ACHN (cell line): ENCODE results near the gene ZBED4.

Experiments used
- DNase-seq: peaks from one replicate; pipeline ENCODE4 v3.0.0-alpha.2; 2015
- in situ Hi-C: cut with HindIII; loops from 2 replicates; pipeline ENCODE4 v1.10.0; 2017; ENCODE audit warnings: low sequenced_read_pairs, low pct_ligation_motif_present, low pct_unique_long_range_greater_than_20kb

Gene ZBED4

DNA sequence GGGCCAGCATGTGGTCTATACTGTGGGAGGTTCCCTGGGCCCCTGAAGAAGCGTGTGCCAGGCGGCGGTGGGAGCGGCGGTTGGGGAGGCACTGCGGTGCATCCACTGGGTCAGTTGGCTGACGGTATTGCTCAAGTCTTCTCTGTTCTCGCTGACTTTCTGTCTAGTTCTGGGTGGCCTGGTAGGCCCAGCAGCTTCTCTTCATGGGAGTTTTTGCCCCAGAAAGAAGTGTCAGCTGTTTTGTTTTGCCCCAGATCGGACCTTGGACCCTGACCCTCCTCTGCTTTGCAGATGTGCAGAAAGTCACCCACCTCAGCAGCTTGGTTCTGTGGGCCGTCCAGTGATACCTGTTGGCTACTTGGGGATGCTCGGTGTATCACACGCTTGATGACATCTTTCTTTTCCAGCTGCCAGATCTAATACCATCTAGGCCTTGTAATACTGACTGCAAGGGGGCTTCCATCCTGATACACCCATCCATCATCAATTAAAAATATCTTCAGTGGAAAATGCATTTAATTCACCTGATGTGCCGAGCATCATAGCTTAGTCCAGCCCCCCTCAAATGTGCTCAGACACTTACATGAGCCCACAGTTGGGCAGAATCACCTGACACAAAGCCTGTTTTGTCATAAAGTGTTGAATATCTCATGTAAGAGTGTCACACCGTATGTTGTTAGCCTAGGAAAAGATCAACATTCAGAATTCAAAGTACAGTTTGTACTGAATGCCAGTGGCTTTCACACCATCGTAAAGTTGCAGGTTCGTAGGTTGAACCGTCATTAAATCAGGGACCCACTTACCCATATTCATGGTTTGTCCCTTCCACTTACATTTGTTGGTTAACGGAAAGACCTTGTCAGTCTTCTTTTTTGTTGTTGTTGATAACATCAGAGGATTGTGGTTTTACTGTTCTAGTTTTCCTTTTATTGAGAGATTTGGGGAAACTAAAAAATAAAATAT, 13.9 kb downstream of the ZBED4 start:
- DNase-seq = no peak
- in situ Hi-C loops = no loop called here

DNA sequence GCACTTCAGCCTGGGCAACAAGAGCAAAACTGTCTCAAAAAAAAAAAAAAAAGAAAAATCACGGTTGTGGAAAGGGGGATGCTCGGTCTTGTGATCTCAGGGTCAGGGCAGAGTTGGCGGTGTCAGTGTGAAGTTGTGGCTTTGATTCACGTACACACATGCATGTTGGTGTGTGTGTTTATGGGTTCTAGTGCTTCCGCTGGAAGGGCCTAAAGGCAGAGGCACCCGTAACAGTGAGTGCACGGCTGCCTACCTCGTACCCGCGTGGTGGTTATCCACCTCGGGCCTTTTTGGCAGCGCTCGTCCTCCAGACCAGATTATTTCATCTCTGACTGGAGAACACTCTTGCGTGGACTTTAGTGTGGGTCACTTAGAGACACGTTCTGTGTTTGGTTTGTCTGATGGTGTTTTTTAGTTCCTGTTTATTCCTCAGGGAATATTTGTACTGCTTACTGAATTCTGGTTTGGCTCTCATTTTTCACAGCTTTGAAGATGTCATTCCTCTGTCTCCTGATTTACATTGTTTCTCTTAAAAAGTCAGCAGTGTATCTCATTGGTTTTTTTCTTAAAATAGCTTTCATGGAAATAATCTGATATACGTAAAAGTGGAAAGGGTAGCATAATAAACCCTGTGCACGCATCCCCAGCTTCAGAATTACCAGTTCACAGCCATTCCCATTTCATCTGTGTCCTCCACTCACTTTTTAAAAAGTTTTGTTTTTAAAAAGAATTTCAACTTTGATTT, 15.6 kb downstream of the ZBED4 start:
- no peak for DNase-seq
- in situ Hi-C loops = no loop called here

DNA sequence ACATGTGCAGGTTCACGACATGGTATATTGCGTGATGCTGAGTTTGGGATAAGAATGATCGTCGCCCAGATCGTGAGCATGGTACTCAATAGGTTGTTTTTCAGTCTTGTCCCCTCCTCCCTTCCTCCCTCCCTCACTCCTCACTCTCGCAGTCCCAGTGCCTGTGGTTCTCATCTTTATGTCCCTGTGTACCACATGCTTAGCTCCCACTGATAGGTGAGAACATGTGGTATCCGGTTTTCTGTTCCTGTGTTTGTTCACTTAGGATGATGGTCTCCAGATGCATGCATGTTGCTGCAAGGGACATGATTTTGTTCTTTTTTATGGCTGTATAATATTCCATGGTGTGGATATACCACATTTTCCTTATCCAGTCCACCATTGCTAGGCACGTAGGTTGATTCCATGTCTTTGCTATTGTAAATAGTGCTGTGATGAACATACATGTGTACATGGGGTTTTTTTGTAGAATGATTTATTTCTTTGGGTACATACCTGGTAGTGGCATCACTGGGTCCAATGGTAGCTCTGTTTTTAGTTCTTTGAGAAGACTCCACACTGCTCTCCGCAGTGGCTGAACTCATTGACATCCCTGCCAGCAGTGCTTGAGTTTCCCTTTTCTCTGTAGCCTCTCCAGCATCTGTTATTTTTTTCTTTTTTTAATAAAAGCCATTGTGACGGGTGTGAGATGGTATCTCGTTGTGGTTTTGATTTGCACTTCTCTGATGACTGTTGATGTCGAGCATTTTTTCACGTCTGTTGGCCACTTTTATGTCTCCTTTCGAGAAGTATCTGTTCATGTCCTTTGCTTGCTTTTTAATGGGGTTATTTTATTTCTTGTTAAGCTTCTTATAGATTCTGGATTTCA, 16.4 kb downstream of the ZBED4 start:
- no peak for DNase-seq
- in situ Hi-C loops = no loop called here

GRCh38 chr22:49871482-49871881, 17.8 kb downstream of the ZBED4 start:
- in situ Hi-C loops = no loop called here
- DNase-seq = no peak

DNA sequence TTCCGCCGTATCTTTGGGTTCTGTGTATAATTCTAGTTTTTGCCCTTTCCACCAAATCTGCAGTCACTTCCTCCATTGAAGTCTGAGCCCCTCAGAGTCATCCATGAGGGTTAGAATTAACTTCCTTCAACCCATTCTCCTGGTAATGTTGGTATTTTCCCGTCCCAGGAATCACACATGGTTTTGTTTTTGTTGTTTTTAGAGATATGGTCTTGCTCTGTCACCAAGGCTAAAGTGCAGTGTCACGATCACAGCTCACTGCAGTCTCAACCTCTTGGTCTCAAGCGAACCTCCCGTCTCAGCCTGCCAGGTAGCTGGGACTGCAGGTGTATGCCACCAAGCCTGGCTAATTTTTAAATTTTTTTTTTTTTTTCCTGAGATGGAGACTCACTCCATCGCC, 18.7 kb downstream of the ZBED4 start:
- in situ Hi-C loops = no loop called here
- DNase-seq = no peak

DNA sequence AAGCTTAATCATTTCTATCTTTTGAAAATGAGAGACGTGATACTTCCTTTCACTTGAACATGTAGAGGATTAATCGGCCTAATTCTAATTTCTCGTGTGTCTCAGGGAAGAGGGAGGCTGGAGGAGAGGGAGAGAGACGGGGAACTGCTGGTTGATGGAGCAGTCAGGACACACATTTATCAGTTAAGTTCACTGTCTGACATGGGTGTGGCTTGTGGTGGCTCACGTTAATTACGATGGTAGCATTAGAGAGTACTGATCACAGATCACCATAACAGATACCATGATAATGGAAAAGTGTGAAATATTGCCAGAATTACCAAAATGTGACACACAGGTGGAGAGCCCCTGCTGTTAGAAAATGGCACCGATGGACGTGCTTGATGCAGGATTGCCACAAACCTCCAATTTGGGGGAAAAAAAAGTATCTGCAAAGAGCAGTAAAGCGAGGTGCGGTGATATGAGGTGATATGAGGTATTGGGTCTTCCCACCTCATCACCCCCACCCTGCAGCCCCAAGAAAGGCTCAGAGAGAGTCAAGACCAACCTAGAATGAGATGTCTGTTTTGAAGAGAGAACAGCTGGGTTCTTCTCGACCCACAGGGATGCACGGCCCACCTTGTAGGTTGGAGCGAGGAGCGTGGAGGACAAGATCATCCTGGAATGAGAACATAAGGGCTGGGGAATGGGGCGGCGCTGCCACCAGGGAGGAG, 19.7 kb downstream of the ZBED4 start:
- in situ Hi-C loops = no loop called here

GRCh38 chr22:49877642-49878041, 24.0 kb downstream of the ZBED4 start:
- in situ Hi-C loops = no loop called here
- DNase-seq = no peak

More for the DNA sequence above, 19.7 kb downstream of the ZBED4 start:
- DNase-seq = no peak

- in situ Hi-C loops = no loop called here
Measured at GRCh38 chr22:49878206-49878605, 24.6 kb downstream of the ZBED4 start.

GRCh38 chr22:49879871-49880270, 26.2 kb downstream of the ZBED4 start:
- in situ Hi-C loops = no loop called here
- DNase-seq = no peak

More at GRCh38 chr22:49878206-49878605, 24.6 kb downstream of the ZBED4 start:
- DNase-seq = no peak

DNA sequence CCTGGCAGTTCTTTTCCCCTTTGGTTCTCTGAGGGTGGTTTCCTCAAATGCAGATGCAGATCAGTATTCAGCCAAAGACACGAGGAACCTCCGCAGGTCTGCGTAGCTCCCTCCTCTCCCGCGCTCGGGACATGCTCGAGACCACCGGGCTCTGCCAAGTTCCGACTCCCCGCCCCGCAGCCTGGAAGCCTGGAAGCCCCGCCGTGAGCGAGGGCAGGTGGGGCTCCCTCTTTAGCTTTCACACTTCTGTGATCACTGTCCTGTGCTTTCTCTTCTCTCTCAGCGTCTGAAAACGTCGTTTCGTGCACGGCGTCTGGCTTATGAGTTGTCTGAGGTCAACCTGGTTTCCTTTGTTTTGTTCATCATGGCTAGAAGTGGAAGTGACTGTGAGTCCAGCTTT, 26.6 kb downstream of the ZBED4 start:
- in situ Hi-C loops = no loop called here

DNA sequence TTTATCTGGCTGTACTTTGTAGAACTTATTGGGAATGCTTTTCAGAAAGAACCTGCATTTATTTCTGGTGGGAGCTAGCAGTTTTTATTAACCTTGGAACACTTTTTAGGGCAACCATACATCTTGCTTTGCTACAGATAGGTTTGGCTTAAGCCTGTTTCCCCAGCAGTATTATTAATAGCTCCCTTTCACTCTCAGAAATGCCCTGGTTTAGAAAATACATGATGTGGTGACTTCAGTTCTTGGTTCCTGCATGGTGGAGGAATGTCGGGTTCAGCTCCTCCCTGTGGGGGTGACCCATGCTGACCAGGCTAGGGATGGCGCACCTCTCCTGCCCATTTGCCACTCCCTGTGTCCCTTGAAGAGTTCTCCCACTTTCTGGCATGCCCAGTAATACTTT, 28.2 kb downstream of the ZBED4 start:
- no peak for DNase-seq
- in situ Hi-C loops = no loop called here

More for the DNA sequence above, 26.6 kb downstream of the ZBED4 start:
- no peak for DNase-seq

DNA sequence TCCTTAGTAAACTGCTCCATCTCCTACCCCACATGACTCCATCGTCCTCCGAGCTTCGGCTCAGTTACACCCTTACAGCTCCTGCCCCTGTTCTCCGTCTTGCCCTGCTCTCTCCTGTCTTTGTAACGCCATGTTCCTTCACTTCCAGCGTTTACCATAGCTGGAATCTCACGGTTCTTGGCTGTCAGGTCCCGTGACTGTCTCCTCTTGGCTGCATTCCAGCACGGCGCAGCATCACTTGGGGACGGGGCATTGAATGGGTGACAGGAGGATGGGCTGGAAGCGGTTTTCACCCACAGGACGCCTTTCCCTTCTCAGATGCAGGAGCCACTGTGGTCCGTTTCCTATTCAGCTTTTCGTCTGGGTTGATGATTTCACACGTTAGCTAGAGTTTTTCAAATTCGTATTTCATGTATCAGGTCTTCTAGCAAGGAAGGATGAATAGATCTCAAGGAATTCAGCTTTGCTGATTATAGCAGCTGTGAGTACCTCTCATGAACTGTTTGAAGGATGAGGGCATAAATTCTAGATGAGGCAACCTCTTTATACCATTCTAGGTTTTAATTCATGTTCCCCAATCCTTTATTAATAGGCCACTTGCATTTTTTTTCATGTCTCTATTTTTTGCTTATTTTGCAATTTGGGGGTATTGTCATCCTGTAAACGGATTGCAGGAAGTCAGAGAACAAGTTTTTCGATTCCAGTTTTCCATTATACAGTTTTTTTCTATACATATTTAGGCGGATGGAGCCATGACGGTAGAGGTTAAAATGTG, 29.1 kb downstream of the ZBED4 start:
- DNase-seq = no peak
- in situ Hi-C loops = no loop called here

GRCh38 chr22:49883294-49883640, 29.6 kb downstream of the ZBED4 start:
- no peak for DNase-seq
- in situ Hi-C loops = no loop called here

- DNase-seq = no peak
- in situ Hi-C loops = no loop called here
Measured at GRCh38 chr22:49884075-49884474, 30.4 kb downstream of the ZBED4 start.

DNA sequence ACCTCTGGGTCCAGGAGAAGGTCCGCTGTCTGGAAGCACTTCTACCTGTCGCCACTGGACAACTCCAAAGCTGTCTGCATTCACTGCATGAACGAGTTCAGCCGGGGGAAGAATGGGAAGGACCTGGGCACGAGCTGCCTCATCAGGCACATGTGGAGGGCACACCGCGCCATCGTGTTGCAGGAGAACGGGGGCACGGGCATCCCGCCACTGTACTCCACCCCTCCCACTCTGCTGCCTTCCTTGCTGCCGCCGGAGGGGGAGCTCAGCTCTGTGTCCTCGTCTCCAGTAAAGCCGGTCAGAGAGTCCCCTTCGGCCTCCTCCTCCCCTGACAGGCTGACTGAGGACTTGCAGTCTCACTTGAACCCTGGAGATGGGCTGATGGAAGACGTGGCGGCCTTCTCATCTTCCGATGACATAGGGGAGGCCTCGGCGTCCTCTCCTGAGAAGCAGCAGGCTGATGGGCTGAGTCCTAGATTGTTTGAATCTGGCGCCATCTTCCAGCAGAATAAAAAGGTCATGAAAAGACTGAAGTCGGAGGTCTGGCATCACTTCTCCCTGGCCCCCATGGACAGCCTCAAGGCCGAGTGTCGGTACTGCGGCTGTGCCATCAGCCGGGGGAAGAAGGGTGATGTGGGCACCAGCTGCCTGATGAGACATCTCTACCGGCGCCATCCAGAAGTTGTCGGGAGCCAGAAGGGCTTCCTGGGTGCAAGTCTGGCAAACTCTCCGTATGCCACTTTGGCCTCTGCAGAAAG, 31.0 kb downstream of the ZBED4 start:
- no peak for DNase-seq
- in situ Hi-C loops = no loop called here

- in situ Hi-C loops = no loop called here
- DNase-seq = no peak
Measured at GRCh38 chr22:49885281-49885680, 31.6 kb downstream of the ZBED4 start.

DNA sequence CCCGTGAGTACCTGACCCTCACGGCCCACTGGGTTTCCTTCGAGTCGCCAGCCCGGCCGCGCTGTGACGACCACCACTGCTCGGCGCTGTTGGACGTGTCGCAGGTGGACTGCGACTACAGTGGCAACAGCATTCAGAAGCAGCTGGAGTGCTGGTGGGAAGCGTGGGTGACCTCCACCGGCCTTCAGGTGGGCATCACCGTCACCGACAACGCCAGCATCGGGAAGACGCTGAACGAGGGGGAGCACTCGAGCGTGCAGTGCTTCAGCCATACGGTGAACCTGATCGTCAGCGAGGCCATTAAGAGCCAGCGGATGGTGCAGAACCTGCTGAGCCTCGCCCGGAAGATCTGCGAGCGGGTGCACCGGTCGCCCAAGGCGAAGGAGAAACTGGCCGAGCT, 32.2 kb downstream of the ZBED4 start:
- no peak for DNase-seq
- in situ Hi-C loops = no loop called here
